ENCODE results near the gene TBC1D26. TPM values are rescaled to one million over a fixed set of nuclear protein-coding genes. Genes with fewer than 3 reads are reported as not detected.
A peak's percentile ranks its signal among the peaks of the same experiment; 100 is the strongest.
"Not testable (repeated sequence)": the region's sequence is repeated elsewhere in the genome, so short reads cannot be mapped to it uniquely, and the experiment has no call there.

TBC1D26 gene
- total RNA-seq, 1 donor: not detected

- H3K4me3 ChIP-seq (ENCODE audit: low read depth, low read length): no peak overlapping the region
- no peak for TF ChIP-seq CTCF (IDR thresholded peaks at IDR 0.05; ENCODE audit: insufficient read depth, low read length)
- DNase-seq (ENCODE audit: low read depth): no peak
Observed at GRCh38 chr17:15738066-15738465, 6.0 kb downstream of the TBC1D26 start.

GRCh38 chr17:15739259-15739658, 7.2 kb downstream of the TBC1D26 start:
- not testable (repeated sequence) for H3K4me3 ChIP-seq (ENCODE audit: low read depth, low read length); DNase-seq (ENCODE audit: low read depth)

GRCh38 chr17:15740041-15740440, 8.0 kb downstream of the TBC1D26 start:
- H3K4me3 ChIP-seq (ENCODE audit: low read depth, low read length): not testable (repeated sequence)
- DNase-seq (ENCODE audit: low read depth): peak; percentile 14

- TF ChIP-seq CTCF (IDR thresholded peaks at IDR 0.05; ENCODE audit: insufficient read depth, low read length): no peak
- DNase-seq (ENCODE audit: low read depth): no peak
Observed at GRCh38 chr17:15740570-15741120, 8.6 kb downstream of the TBC1D26 start.

GRCh38 chr17:15741624-15742023, 9.5 kb downstream of the TBC1D26 start:
- no peak for TF ChIP-seq CTCF (IDR thresholded peaks at IDR 0.05; ENCODE audit: insufficient read depth, low read length)
- no peak for DNase-seq (ENCODE audit: low read depth)
- H3K4me3 ChIP-seq (ENCODE audit: low read depth, low read length): no peak overlapping the region

More at GRCh38 chr17:15740570-15741120, 8.6 kb downstream of the TBC1D26 start:
- no peak overlapping the region for H3K4me3 ChIP-seq (ENCODE audit: low read depth, low read length)

GRCh38 chr17:15742051-15742795, 10.1 kb downstream of the TBC1D26 start:
- no peak for DNase-seq (ENCODE audit: low read depth)
- no peak for TF ChIP-seq CTCF (IDR thresholded peaks at IDR 0.05; ENCODE audit: insufficient read depth, low read length)
- H3K4me3 ChIP-seq (ENCODE audit: low read depth, low read length): no peak overlapping the region

- H3K4me3 ChIP-seq (ENCODE audit: low read depth, low read length): no peak overlapping the region
- DNase-seq (ENCODE audit: low read depth): no peak
- TF ChIP-seq CTCF (IDR thresholded peaks at IDR 0.05; ENCODE audit: insufficient read depth, low read length): no peak
Observed at GRCh38 chr17:15742921-15743320, 10.8 kb downstream of the TBC1D26 start.

Data from fibroblast of the aortic adventitia (primary cell).